H1 (cell line): ENCODE measurements around the gene TRHDE. TPM values are rescaled to one million over a fixed set of nuclear protein-coding genes. Genes with fewer than 3 reads are reported as not detected.

ENCODE experiments used
- CTCF ChIA-PET: fragments of 300-600 bp; sonication (Branson Sonifier 250); formaldehyde crosslinking; loops from one replicate; lab custom pipeline; 2021; ENCODE audit not compliant: partially characterized antibody; lab: Charles Lee
- POLR2A ChIA-PET: fragments of 300-600 bp; sonication (Branson Sonifier 250); formaldehyde crosslinking; loops from one replicate; lab custom pipeline; 2021; ENCODE audit warnings: inconsistent platforms; ENCODE audit not compliant: partially characterized antibody; lab: Charles Lee
- DNase-seq, 2 experiments: peaks; one replicate each; pipeline versions ENCODE4 v3.0.0 to v3.0.0-alpha.2; 2010 to 2022; ENCODE audit warnings: low spot score in 2 of 2, low read depth in 1 of 2, mixed read lengths in 1 of 2
- FAIRE-seq: peaks from 2 replicates; lab custom pipeline; 2011; peaks lifted over from hg19 to GRCh38; lab: Jason Lieb, UNC
- H2AFZ ChIP-seq: 2 replicates; pipeline ENCODE4 v1.8.1; 2012; ENCODE audit warnings: low read length, inconsistent platforms
- H2AK5ac ChIP-seq: 2 replicates; pipeline ENCODE4 v1.6.1; 2013; ENCODE audit warnings: low read depth, low read length
- H2BK120ac ChIP-seq: replicated peaks from 2 replicates; pipeline ENCODE3; 2013; ENCODE audit warnings: low read depth, low read length, inconsistent platforms
- H2BK12ac ChIP-seq: 2 replicates; pipeline ENCODE4 v1.6.1; 2013; ENCODE audit warnings: low read depth, low read length
- H2BK15ac ChIP-seq: 2 replicates; pipeline ENCODE4 v1.6.1; 2013; ENCODE audit warnings: low read length
- H2BK20ac ChIP-seq: 2 replicates; pipeline ENCODE4 v1.6.1; 2013; ENCODE audit warnings: low read length
- H2BK5ac ChIP-seq: 2 replicates; pipeline ENCODE4 v1.6.1; 2013; ENCODE audit warnings: low read depth, low read length
- H3K14ac ChIP-seq: 2 replicates; pipeline ENCODE4 v1.6.1; 2013; ENCODE audit warnings: inconsistent platforms; ENCODE audit not compliant: insufficient read length
- H3K18ac ChIP-seq: 2 replicates; pipeline ENCODE4 v1.6.1; 2013; ENCODE audit warnings: low read length; ENCODE audit errors: extremely low read depth
- H3K23ac ChIP-seq: 2 replicates; pipeline ENCODE4 v1.6.1; 2013; ENCODE audit warnings: inconsistent platforms; ENCODE audit not compliant: insufficient read length
- H3K23me2 ChIP-seq: 2 replicates; pipeline ENCODE4 v1.6.1; 2013; ENCODE audit warnings: low read depth, low read length
- H3K27ac ChIP-seq: 2 replicates; pipeline ENCODE4 v1.6.1; 2011; ENCODE audit warnings: low read depth, low read length, inconsistent platforms
- H3K27me3 ChIP-seq, 4 experiments: replicated peaks in 1 of 4; 1 replicate in 1 of 4; 2 replicates in 3 of 4; pipeline versions ENCODE4 v1.6.1 to v1.8.1; 2011 to 2013; ENCODE audit warnings: low read length in 3 of 4, mild to moderate bottlenecking in 3 of 4, inconsistent platforms in 2 of 4, mixed read lengths in 2 of 4, moderate library complexity in 1 of 4; ENCODE audit not compliant: control insufficient read depth in 3 of 4, insufficient read depth in 3 of 4; ENCODE audit errors: extremely low read depth in 1 of 4
- H3K36me3 ChIP-seq, 4 experiments: 2 replicates each; pipeline versions ENCODE4 v1.6.1 to v1.8.1; 2011 to 2013; ENCODE audit warnings: mild to moderate bottlenecking in 4 of 4, low read length in 3 of 4, moderate library complexity in 2 of 4, control low read depth in 1 of 4, inconsistent platforms in 1 of 4; ENCODE audit not compliant: insufficient read depth in 4 of 4, control insufficient read depth in 2 of 4
- H3K4ac ChIP-seq: replicated peaks from 2 replicates; pipeline ENCODE3; 2013; ENCODE audit warnings: low read length, low read depth, mixed read lengths, inconsistent platforms; ENCODE audit not compliant: insufficient read length
- H3K4me1 ChIP-seq, 4 experiments: replicated peaks in 1 of 4; 1 replicate in 1 of 4; 2 replicates in 3 of 4; pipeline versions ENCODE4 v1.6.1 to v1.8.1; 2011 to 2013; ENCODE audit warnings: low read length in 3 of 4, inconsistent platforms in 2 of 4, mixed read lengths in 1 of 4; ENCODE audit not compliant: insufficient read depth in 4 of 4, control insufficient read depth in 3 of 4
- H3K4me2 ChIP-seq, 2 experiments: 2 replicates each; pipeline versions ENCODE4 v1.6.1 to v1.8.1; 2011 to 2013; ENCODE audit warnings: low read depth in 2 of 2, low read length in 2 of 2, control low read depth in 1 of 2, inconsistent platforms in 1 of 2, mild to moderate bottlenecking in 1 of 2; ENCODE audit not compliant: insufficient read depth in 1 of 2
- H3K4me3 ChIP-seq, 4 experiments: fragments of 200-600, 300-600 bp in 1 of 4; sonication (generic), shearing (Covaris generic), sonication (Bioruptor Twin) in 1 of 4; 2 replicates each; pipeline versions ENCODE4 v1.5.1 to v1.8.1; 2011 to 2016; ENCODE audit warnings: low read length in 4 of 4, low read depth in 3 of 4, control low read depth in 2 of 4, inconsistent platforms in 2 of 4, mild to moderate bottlenecking in 2 of 4, mixed read lengths in 1 of 4, moderate library complexity in 1 of 4; ENCODE audit not compliant: insufficient read depth in 2 of 4; ENCODE audit errors: extremely low read depth in 1 of 4
- H3K56ac ChIP-seq: replicated peaks from 2 replicates; pipeline ENCODE3; 2013; ENCODE audit warnings: low read depth, mild to moderate bottlenecking, mixed read lengths, low read length, inconsistent platforms; ENCODE audit not compliant: insufficient read length
- H3K79me1 ChIP-seq: 2 replicates; pipeline ENCODE4 v1.6.1; 2013; ENCODE audit warnings: low read depth, low read length, control low read depth
- H3K79me2 ChIP-seq, 2 experiments: 2 replicates each; pipeline versions ENCODE4 v1.6.1 to v1.8.1; 2012 to 2013; ENCODE audit warnings: low read length in 2 of 2, mild to moderate bottlenecking in 2 of 2, inconsistent platforms in 1 of 2; ENCODE audit not compliant: insufficient read depth in 2 of 2, control insufficient read depth in 1 of 2
- H3K9ac ChIP-seq, 4 experiments: replicated peaks in 1 of 4; 1 replicate in 1 of 4; 2 replicates in 3 of 4; pipeline versions ENCODE4 v1.6.1 to v1.8.1; 2011 to 2013; ENCODE audit warnings: low read depth in 3 of 4, low read length in 3 of 4, control low read depth in 2 of 4, mild to moderate bottlenecking in 2 of 4, moderate library complexity in 2 of 4, inconsistent platforms in 1 of 4; ENCODE audit errors: extremely low read depth in 1 of 4
- H3K9me3 ChIP-seq, 2 experiments: 2 replicates each; pipeline versions ENCODE4 v1.6.1 to v1.8.1; 2012 to 2013; ENCODE audit warnings: mild to moderate bottlenecking in 2 of 2, moderate library complexity in 2 of 2, control low read depth in 1 of 2, inconsistent platforms in 1 of 2, low read depth in 1 of 2, low read length in 1 of 2, mixed read lengths in 1 of 2; ENCODE audit not compliant: insufficient read depth in 2 of 2
- H4K20me1 ChIP-seq, 2 experiments: replicated peaks in 1 of 2; 2 replicates each; pipeline versions ENCODE3 to v1.8.1; 2011 to 2013; ENCODE audit warnings: inconsistent platforms in 2 of 2, low read length in 2 of 2, mild to moderate bottlenecking in 1 of 2; ENCODE audit not compliant: insufficient read depth in 2 of 2, control insufficient read depth in 1 of 2
- H4K5ac ChIP-seq: 2 replicates; pipeline ENCODE4 v1.6.1; 2013; ENCODE audit warnings: low read length, low read depth, mixed read lengths, inconsistent platforms; ENCODE audit not compliant: insufficient read length
- H4K8ac ChIP-seq: 2 replicates; pipeline ENCODE4 v1.8.0; 2013; ENCODE audit warnings: mild to moderate bottlenecking, moderate library complexity, low read length, inconsistent platforms; ENCODE audit not compliant: insufficient read depth; ENCODE audit errors: extremely low read depth
- H4K91ac ChIP-seq: replicated peaks from 2 replicates; pipeline ENCODE3; 2013; ENCODE audit warnings: low read length, mixed read lengths, inconsistent platforms; ENCODE audit not compliant: insufficient read length
- BRCA1 ChIP-seq: IDR thresholded peaks from 2 replicates; pipeline ENCODE4 v1.6.1; 2012; ENCODE audit warnings: low read depth, low read length, improper control_type of control experiment
- CBX8 ChIP-seq: fragments of 300-800, 300-1000 bp; sonication (generic); IDR thresholded peaks from 2 replicates; pipeline ENCODE4 v1.7.1; 2016; ENCODE audit warnings: low read depth, low read length, borderline replicate concordance
- CEBPB ChIP-seq: IDR thresholded peaks from 2 replicates; pipeline ENCODE4 v1.6.1; 2012; ENCODE audit warnings: low read depth, low read length
- CHD1 ChIP-seq: IDR thresholded peaks from 2 replicates; pipeline ENCODE4 v1.6.1; 2012; ENCODE audit warnings: low read depth, low read length, improper control_type of control experiment
- CHD2 ChIP-seq: IDR thresholded peaks from 2 replicates; pipeline ENCODE4 v1.6.1; 2012; ENCODE audit warnings: low read length, improper control_type of control experiment
- HDAC6 ChIP-seq: IDR thresholded peaks from one replicate; pipeline ENCODE4 v1.7.1; 2012; ENCODE audit warnings: low read depth, mild to moderate bottlenecking, inconsistent platforms, low read length, moderate library complexity
- JUN ChIP-seq: IDR thresholded peaks from 2 replicates; pipeline ENCODE4 v1.6.1; 2011; ENCODE audit warnings: low read depth, mild to moderate bottlenecking, improper control_type of control experiment, low read length
- POU5F1 ChIP-seq: IDR thresholded peaks from 2 replicates; pipeline ENCODE4 v1.6.1; 2011; ENCODE audit warnings: low read depth, mild to moderate bottlenecking, low read length, moderate library complexity
- RXRA ChIP-seq: IDR thresholded peaks from 2 replicates; pipeline ENCODE4 v1.6.1; 2011; ENCODE audit warnings: low read depth, mild to moderate bottlenecking, low read length, moderate library complexity; ENCODE audit not compliant: insufficient read depth
- TAF7 ChIP-seq: optimal IDR thresholded peaks from 2 replicates; pipeline ENCODE3; 2011; ENCODE audit warnings: low read depth, mild to moderate bottlenecking, inconsistent platforms, low read length, moderate library complexity, borderline replicate concordance
- TEAD4 ChIP-seq: IDR thresholded peaks from 2 replicates; pipeline ENCODE4 v1.6.1; 2012; ENCODE audit warnings: low read depth, low read length, inconsistent platforms, mixed read lengths
- USF2 ChIP-seq: IDR thresholded peaks from 2 replicates; pipeline ENCODE4 v1.6.1; 2011; ENCODE audit warnings: low read length, improper control_type of control experiment
- ZNF274 ChIP-seq: IDR thresholded peaks from 2 replicates; pipeline ENCODE4 v1.7.0; 2012; ENCODE audit warnings: low read length, borderline replicate concordance; ENCODE audit errors: extremely low read depth
- WGBS, 2 experiments: shearing (Covaris generic) in 1 of 2; methylation state at CpG; one replicate each; pipeline versions ENCODE4 v1.1.6 to v1.1.7; 2013 to 2015; ENCODE audit warnings: low lambda C conversion rate in 2 of 2, mixed read lengths in 2 of 2, inconsistent platforms in 1 of 2, low coverage in 1 of 2, missing lambda C conversion rate in 1 of 2; ENCODE audit not compliant: insufficient replicate concordance in 2 of 2, insufficient coverage in 1 of 2, insufficient read length in 1 of 2; ENCODE audit errors: extremely low coverage in 1 of 2, missing lambda C conversion rate in 1 of 2; 5-methylcytosine and 5-hydroxymethylcytosine counted together
- polyA plus RNA-seq, 7 experiments: library from polyadenylated mRNA; depleted of rRNA in 3 of 7; stranded (reverse) in 5 of 7; unstranded in 2 of 7; fragments of >200 nt in 5 of 7; fragments of 200-250 nt in 2 of 7; gene quantifications; 1 replicate in 5 of 7; 2 replicates in 1 of 7; 4 replicates in 1 of 7; pipeline versions ENCODE4 v1.2.1 to v1.2.3, GENCODE V29; 2011 to 2013; ENCODE audit warnings: missing spikeins in 2 of 7, mixed read lengths in 2 of 7
- total RNA-seq: library from RNA; stranded (reverse); fragmentation: NEBNext Ultra II Directional; extraction: Animal tissue kit (Norgen Biotek cat#: 25700); gene quantifications from 2 replicates; pipeline ENCODE4 v1.2.1, GENCODE V29; 2021
- TF ChIP-seq, protein P1 (sequence below): IDR thresholded peaks from 2 replicates; pipeline ENCODE4 v1.6.1; 2012; ENCODE audit warnings: inconsistent platforms

The TRHDE gene
- total and polyA plus RNA-seq, 2 of the 8 experiments (the other 6 are each of a cell fraction or from before 2014, with no cell fraction given): 1.3 to 5.0 TPM

- 71% methylated on average over 1 of the region's 1 CpG; no CpG with 5 or more reads in 1 of the 2 experiments for whole genome bisulfite sequencing, 2 experiments
- H3K36me3 ChIP-seq: no peaks in the 10 kb centered on the region
- H2BK120ac ChIP-seq: no peak overlapping the region
- no peak overlapping the region for H4K8ac ChIP-seq
- H2BK15ac ChIP-seq: 0 out of 2 replicates have a peak overlapping the region, but pooled peaks have one; percentile 18
- H2AFZ ChIP-seq: peak overlapping the region; percentile 39; the same call in 1 of the 2 replicates
- H2BK20ac ChIP-seq: no peak overlapping the region
- no peak overlapping the region for H3K4me3 ChIP-seq
- no peak overlapping the region for H3K4ac ChIP-seq
- H3K79me1 ChIP-seq: no peaks in the 10 kb centered on the region
- H3K14ac ChIP-seq: no peak overlapping the region
- H2AK5ac ChIP-seq: no peak overlapping the region
- no peak overlapping the region for H3K4me2 ChIP-seq
- no peaks in the 10 kb centered on the region for H3K23me2 ChIP-seq
- DNase-seq (no peak), FAIRE-seq (no peak)
- H4K91ac ChIP-seq: no peak overlapping the region
- H3K23ac ChIP-seq: no peak overlapping the region
- no peak overlapping the region for H3K56ac ChIP-seq
- H3K9ac ChIP-seq: no peak overlapping the region
- peaks cover 7 to 16% of the 10 kb centered on the region in 2 experiments for H3K9me3 ChIP-seq
- H4K5ac ChIP-seq: no peak overlapping the region
- H4K20me1 ChIP-seq: no peaks in the 10 kb centered on the region
- H3K4me1 ChIP-seq: peaks cover 0 to 4% (median 0%) of the 10 kb centered on the region in 4 experiments; a peak in 2 of 7 replicates
- no peaks in the 10 kb centered on the region for H3K27me3 ChIP-seq
- no peak overlapping the region for H3K27ac ChIP-seq
- H2BK5ac ChIP-seq: no peak overlapping the region
- H2BK12ac ChIP-seq: no peak overlapping the region
- no peaks in the 10 kb centered on the region for H3K79me2 ChIP-seq
- POLR2A ChIA-PET: no interaction called here
- no peak overlapping the region for H3K18ac ChIP-seq
- CTCF ChIA-PET: interaction anchor here (1.7 kb wide), 1 partner anchor 24 kb away, joined by 4 read pairs; no protein-coding TSS in a partner anchor
- TF ChIP-seq TAF7: no peak
- TF ChIP-seq JUN: no peak
- TF ChIP-seq TEAD4: no peak
- no peak for TF ChIP-seq CHD2
- no peak for TF ChIP-seq ZNF274
- TF ChIP-seq BRCA1: no peak
- no peak for TF ChIP-seq CHD1
- TF ChIP-seq CEBPB: no peak
- TF ChIP-seq HDAC6: no peak
- TF ChIP-seq USF2: no peak
- no peak for TF ChIP-seq CBX8
- TF ChIP-seq RXRA: no peak
- TF ChIP-seq, protein P1, sequence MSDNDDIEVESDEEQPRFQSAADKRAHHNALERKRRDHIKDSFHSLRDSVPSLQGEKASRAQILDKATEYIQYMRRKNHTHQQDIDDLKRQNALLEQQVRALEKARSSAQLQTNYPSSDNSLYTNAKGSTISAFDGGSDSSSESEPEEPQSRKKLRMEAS: no peak
- TF ChIP-seq POU5F1: no peak
Measured at GRCh38 chr12:72717036-72717435, 444.9 kb downstream of the TRHDE start.
